A549 (cell line): ENCODE data around the gene GPR149. TPM values are rescaled to one million over a fixed set of nuclear protein-coding genes. Genes with fewer than 3 reads are reported as not detected.

ENCODE experiments used
- ATAC-seq, 2 experiments: fragments of 200-7000 bp in 1 of 2; fragments of >200 bp in 1 of 2; cut with Nextera tagmentation in 1 of 2; cut with Tn5 transposase in 1 of 2; 3 replicates each; pipeline versions ENCODE4 v1.8.0 to v1.9.1; 2018 to 2020; ENCODE audit warnings: mild to moderate bottlenecking in 1 of 2, moderate library complexity in 1 of 2
- CTCF ChIA-PET: fragments of 300-600 bp; sonication (Branson Sonifier 250); formaldehyde crosslinking; extraction: SDS; loops from one replicate; lab custom pipeline; 2021; ENCODE audit warnings: antibody characterized with exemption, inconsistent platforms; lab: Yijun Ruan, JAX
- POLR2A ChIA-PET: fragments of 350-600 bp; formaldehyde crosslinking; extraction: SDS; loops from one replicate; lab custom pipeline; 2021; ENCODE audit warnings: antibody characterized with exemption, inconsistent platforms; lab: Yijun Ruan, JAX
- DNase-seq, 2 experiments: peaks; one replicate each; pipeline versions ENCODE4 v3.0.0 to v3.0.0-alpha.2; 2011 to 2016; ENCODE audit warnings: low read depth in 1 of 2, low spot score in 1 of 2
- FAIRE-seq: peaks from 2 replicates; lab custom pipeline; 2011; peaks lifted over from hg19 to GRCh38; lab: Jason Lieb, UNC
- H3K27ac ChIP-seq, 2 experiments: fragments of >200 bp; sonication (Bioruptor Twin); formaldehyde crosslinking; 3 replicates each; pipeline ENCODE4 v1.5.1; 2016 to 2017
- H3K4me1 ChIP-seq: fragments of >200 bp; sonication (Bioruptor Twin); formaldehyde crosslinking; 3 replicates; pipeline ENCODE4 v1.6.1; 2016
- H3K4me2 ChIP-seq: fragments of >200 bp; sonication (Bioruptor Twin); formaldehyde crosslinking; 3 replicates; pipeline ENCODE4 v1.6.1; 2016
- H3K4me3 ChIP-seq: fragments of >200 bp; sonication (Bioruptor Twin); formaldehyde crosslinking; 3 replicates; pipeline ENCODE4 v1.5.1; 2016
- H3K9me3 ChIP-seq: fragments of >200 bp; sonication (Bioruptor Twin); formaldehyde crosslinking; 3 replicates; pipeline ENCODE4 v1.6.1; 2016
- CBX2 ChIP-seq: fragments of 200-600 bp; sonication (generic); IDR thresholded peaks from 2 replicates; pipeline ENCODE4 v1.6.1; 2016; ENCODE audit warnings: low read depth, mild to moderate bottlenecking, borderline replicate concordance
- EHMT2 ChIP-seq: fragments of 200-600 bp; sonication (generic); IDR thresholded peaks from 2 replicates; pipeline ENCODE4 v1.6.1; 2016; ENCODE audit warnings: antibody characterized with exemption, low read depth, mild to moderate bottlenecking, moderate library complexity
- FOSB ChIP-seq: fragments of 250-450 bp; sonication (Bioruptor Pico); IDR thresholded peaks from 2 replicates; pipeline ENCODE4 v1.5.0; 2020; ENCODE audit warnings: mild to moderate bottlenecking, moderate library complexity
- FOXS1 ChIP-seq: fragments of 250-450 bp; sonication (Bioruptor Pico); IDR thresholded peaks from 2 replicates; pipeline ENCODE4 v1.5.0; 2020; ENCODE audit warnings: mild to moderate bottlenecking, moderate library complexity
- HDAC2 ChIP-seq: fragments of 200-600 bp; sonication (generic); IDR thresholded peaks from 2 replicates; pipeline ENCODE4 v1.6.1; 2016
- HES2 ChIP-seq: fragments of >200 bp; sonication (Bioruptor Twin); formaldehyde crosslinking; IDR thresholded peaks from 2 replicates; pipeline ENCODE4 v1.6.1; 2016
- HEYL ChIP-seq: fragments of 250-450 bp; sonication (Bioruptor Pico); IDR thresholded peaks from 2 replicates; pipeline ENCODE4 v1.8.0; 2021; ENCODE audit warnings: mild to moderate bottlenecking, moderate library complexity
- HOXA7 ChIP-seq: fragments of 250-450 bp; sonication (Bioruptor Pico); IDR thresholded peaks from 2 replicates; pipeline ENCODE4 v1.5.0; 2020; ENCODE audit warnings: mild to moderate bottlenecking, moderate library complexity
- HOXB5 ChIP-seq: fragments of 250-450 bp; sonication (Bioruptor Pico); IDR thresholded peaks from 2 replicates; pipeline ENCODE4 v1.5.0; 2020; ENCODE audit warnings: mild to moderate bottlenecking, moderate library complexity
- MAZ ChIP-seq: fragments of 150-350 bp; IDR thresholded peaks from 2 replicates; pipeline ENCODE4 v1.6.1; 2014; ENCODE audit warnings: antibody characterized with exemption, low read depth, low read length, borderline replicate concordance
- RARB ChIP-seq: fragments of 250-450 bp; sonication (Bioruptor Pico); IDR thresholded peaks from 2 replicates; pipeline ENCODE4 v1.8.0; 2021; ENCODE audit warnings: mild to moderate bottlenecking, moderate library complexity
- RCOR1 ChIP-seq: fragments of 150-350 bp; IDR thresholded peaks from 2 replicates; pipeline ENCODE4 v1.6.1; 2014; ENCODE audit warnings: antibody characterized with exemption, low read length, low read depth
- REST ChIP-seq: fragments of 200-600 bp; sonication (generic); IDR thresholded peaks from 2 replicates; pipeline ENCODE4 v1.6.1; 2016; ENCODE audit warnings: antibody characterized with exemption, mild to moderate bottlenecking, moderate library complexity
- ZFP36 ChIP-seq: fragments of 450-650 bp; IDR thresholded peaks from 2 replicates; pipeline ENCODE4 v1.6.1; 2014; ENCODE audit warnings: borderline replicate concordance; ENCODE audit not compliant: partially characterized antibody
- WGBS: methylation state at CpG from one replicate; pipeline ENCODE4 v1.1.6; 2017; ENCODE audit errors: missing lambda C conversion rate; 5-methylcytosine and 5-hydroxymethylcytosine counted together
- polyA plus RNA-seq, 4 experiments: library from polyadenylated mRNA; depleted of rRNA in 3 of 4; stranded (reverse); fragments of >200 nt; fragmentation: RNase III in 1 of 4; extraction: RNeasy Plus Mini Kit Qiagen cat#74134 plus additional on column Dnase treatment in 1 of 4; gene quantifications; 2 replicates in 3 of 4; 3 replicates in 1 of 4; pipeline ENCODE4 v1.2.3, GENCODE V29; 2011 to 2017
- TF ChIP-seq, protein P1 (sequence below): fragments of 150-350 bp; IDR thresholded peaks from 2 replicates; pipeline ENCODE4 v1.6.1; 2014; ENCODE audit warnings: low read depth, mild to moderate bottlenecking, low read length
- TF ChIP-seq, protein P2 (sequence below): fragments of >200 bp; sonication (Bioruptor Twin); formaldehyde crosslinking; IDR thresholded peaks from 3 replicates; pipeline ENCODE4 v1.6.1; 2016

The GPR149 gene
- polyA plus RNA-seq, 2 of the 4 experiments (the other 2 are of a cell fraction), result not detected

DNA sequence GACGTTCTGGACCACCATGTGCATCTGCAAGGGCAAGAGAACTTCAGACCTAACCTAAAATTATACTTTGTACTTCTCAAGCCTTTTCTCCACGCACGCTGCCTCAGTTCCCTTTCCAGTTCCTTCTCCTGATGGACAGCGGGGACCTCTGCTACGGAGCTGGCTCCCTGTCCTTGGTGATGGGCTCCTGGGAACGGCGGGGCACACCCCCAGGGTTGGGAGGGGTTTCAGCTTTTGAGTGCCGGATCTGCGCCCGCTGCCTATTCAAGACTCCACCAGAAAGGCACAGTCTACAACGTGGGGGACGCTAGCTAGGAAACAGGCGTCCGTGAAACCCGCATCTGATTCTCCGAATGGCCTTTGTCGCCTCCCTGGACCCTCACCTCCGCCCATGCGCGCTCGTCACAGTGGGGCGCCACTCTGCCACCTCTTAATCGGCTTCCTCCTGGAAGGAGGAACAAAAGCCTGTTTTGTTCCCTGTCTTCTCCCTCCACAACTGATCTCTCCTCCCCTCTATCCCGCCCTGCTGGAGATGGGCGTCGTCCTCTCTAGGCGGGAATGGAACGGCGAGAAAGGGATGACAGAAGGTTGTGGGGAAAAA, 2.2 kb downstream of the GPR149 start:
- ChIA-PET POLR2A (no interaction called here), CTCF (no interaction called here)
- TF ChIP-seq, protein P1, sequence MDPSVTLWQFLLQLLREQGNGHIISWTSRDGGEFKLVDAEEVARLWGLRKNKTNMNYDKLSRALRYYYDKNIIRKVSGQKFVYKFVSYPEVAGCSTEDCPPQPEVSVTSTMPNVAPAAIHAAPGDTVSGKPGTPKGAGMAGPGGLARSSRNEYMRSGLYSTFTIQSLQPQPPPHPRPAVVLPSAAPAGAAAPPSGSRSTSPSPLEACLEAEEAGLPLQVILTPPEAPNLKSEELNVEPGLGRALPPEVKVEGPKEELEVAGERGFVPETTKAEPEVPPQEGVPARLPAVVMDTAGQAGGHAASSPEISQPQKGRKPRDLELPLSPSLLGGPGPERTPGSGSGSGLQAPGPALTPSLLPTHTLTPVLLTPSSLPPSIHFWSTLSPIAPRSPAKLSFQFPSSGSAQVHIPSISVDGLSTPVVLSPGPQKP, result no peak
- TF ChIP-seq, protein P2, sequence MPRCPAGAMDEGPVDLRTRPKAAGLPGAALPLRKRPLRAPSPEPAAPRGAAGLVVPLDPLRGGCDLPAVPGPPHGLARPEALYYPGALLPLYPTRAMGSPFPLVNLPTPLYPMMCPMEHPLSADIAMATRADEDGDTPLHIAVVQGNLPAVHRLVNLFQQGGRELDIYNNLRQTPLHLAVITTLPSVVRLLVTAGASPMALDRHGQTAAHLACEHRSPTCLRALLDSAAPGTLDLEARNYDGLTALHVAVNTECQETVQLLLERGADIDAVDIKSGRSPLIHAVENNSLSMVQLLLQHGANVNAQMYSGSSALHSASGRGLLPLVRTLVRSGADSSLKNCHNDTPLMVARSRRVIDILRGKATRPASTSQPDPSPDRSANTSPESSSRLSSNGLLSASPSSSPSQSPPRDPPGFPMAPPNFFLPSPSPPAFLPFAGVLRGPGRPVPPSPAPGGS, result no peak
- no peak for TF ChIP-seq ZFP36
- no peak for TF ChIP-seq FOSB
- TF ChIP-seq RARB, result no peak
- no peak for TF ChIP-seq MAZ
- TF ChIP-seq HES2, result no peak
- TF ChIP-seq HEYL (CRISPR knock-in tag), result no peak
- TF ChIP-seq HOXB5, result no peak
- TF ChIP-seq EHMT2, result no peak
- no peak for TF ChIP-seq HOXA7 (CRISPR knock-in tag)
- TF ChIP-seq HDAC2, result no peak
- no peak for TF ChIP-seq RCOR1
- Histone ChIP-seq H3K27ac (no peak overlapping the region), H3K4me2 (peak overlapping the region; percentile 62), H3K4me3 (no peak overlapping the region), H3K4me1 (0 out of 3 replicates have a peak, but pooled peaks cover 3% of the 10 kb centered on the region), H3K9me3 (no peaks in the 10 kb centered on the region)
- no peak for DNase-seq
- peak; percentile 32 to 57; a peak in 4 of 6 replicates for ATAC-seq
- FAIRE-seq, result no peak
- WGBS, result 16% methylated on average over 28 of the region's 29 CpGs

DNA sequence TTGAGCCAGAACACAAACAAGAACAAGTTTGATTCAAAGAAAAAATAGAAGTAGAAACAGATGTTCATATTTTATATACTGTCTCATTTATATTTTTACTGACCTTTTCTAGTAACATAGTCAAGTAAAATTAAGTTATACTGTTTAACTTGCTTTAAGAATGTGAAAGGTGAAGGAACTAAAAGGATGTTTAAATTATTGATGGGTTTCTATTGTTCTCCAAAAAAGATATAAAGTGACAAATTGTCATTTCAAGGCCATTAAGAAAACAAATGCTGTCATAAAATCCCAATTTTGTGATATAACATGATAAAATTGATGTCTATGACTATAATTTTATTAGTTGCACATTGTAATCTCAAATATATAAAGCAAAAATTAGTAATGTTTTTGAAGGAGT, 7.3 kb downstream of the GPR149 start:
- DNase-seq, result no peak
- no peak overlapping the region for H3K4me3 ChIP-seq
- no peak for TF ChIP-seq HOXB5
- no peak overlapping the region for H3K4me2 ChIP-seq
- CTCF ChIA-PET, result no interaction called here
- no peak for ATAC-seq
- H3K27ac ChIP-seq, result no peak overlapping the region
- POLR2A ChIA-PET, result no interaction called here
- no peak for FAIRE-seq
- no peaks in the 10 kb centered on the region for H3K9me3 ChIP-seq
- H3K4me1 ChIP-seq, result no peaks in the 10 kb centered on the region

DNA sequence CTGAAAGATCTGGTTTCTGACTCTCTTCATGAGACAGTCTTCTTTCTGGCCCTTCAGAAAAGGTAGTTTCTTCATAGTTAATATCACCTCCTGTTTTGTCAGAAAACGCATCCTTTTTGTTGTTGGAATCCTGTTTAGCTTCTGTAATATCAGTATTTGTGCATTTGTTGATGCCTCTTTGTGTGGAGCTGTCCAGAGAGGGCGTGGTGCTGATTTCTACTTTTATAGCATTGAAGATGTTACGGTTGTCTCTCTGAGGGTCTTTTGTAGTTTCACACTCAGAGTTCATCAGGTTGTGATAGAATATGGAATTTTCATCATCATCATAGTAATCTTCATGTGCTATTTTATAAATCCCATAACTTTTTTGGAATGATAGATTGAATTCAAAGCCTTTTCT, 8.9 kb downstream of the GPR149 start:
- H3K27ac ChIP-seq, result no peak overlapping the region
- ChIA-PET CTCF (no interaction called here), POLR2A (no interaction called here)
- H3K9me3 ChIP-seq, result no peaks in the 10 kb centered on the region
- WGBS, result 4% methylated on average over 3 of the region's 3 CpGs
- DNase-seq (no peak), ATAC-seq (no peak), FAIRE-seq (no peak)
- H3K4me1 ChIP-seq, result no peaks in the 10 kb centered on the region
- no peak overlapping the region for H3K4me3 ChIP-seq
- no peak overlapping the region for H3K4me2 ChIP-seq
- TF ChIP-seq FOSB (no peak), HEYL (CRISPR knock-in tag) (no peak), FOXS1 (no peak), CBX2 (no peak), REST (peak; percentile 93), EHMT2 (peak; percentile 79; the same call in 1 of the 2 replicates)
